Osteoblast (primary cell): ENCODE measurements around the gene PRIM2. TPM values are rescaled to one million over a fixed set of nuclear protein-coding genes. Genes with fewer than 3 reads are reported as not detected.
"Not testable (repeated sequence)": the region's sequence is repeated elsewhere in the genome, so short reads cannot be mapped to it uniquely, and the experiment has no call there.

Experiments
- DNase-seq: peaks from one replicate; pipeline ENCODE4 v3.0.0; 2011; ENCODE audit warnings: low spot score, mixed read lengths; ENCODE audit not compliant: insufficient read length; ENCODE audit errors: missing footprints
- H2AFZ ChIP-seq: 2 replicates; pipeline ENCODE4 v1.6.0; 2011; ENCODE audit warnings: mild to moderate bottlenecking, low read length
- H3K27ac ChIP-seq: 2 replicates; pipeline ENCODE4 v1.5.1; 2011; ENCODE audit warnings: mild to moderate bottlenecking, low read depth, low read length, moderate library complexity
- H3K27me3 ChIP-seq: 2 replicates; pipeline ENCODE4 v1.6.0; 2012; ENCODE audit warnings: mild to moderate bottlenecking, control low read depth, inconsistent platforms, low read length, moderate library complexity; ENCODE audit not compliant: insufficient read depth
- H3K36me3 ChIP-seq: 2 replicates; pipeline ENCODE4 v1.5.1; 2011; ENCODE audit warnings: mild to moderate bottlenecking, low read length, control low read depth, moderate library complexity; ENCODE audit not compliant: insufficient read depth
- H3K4me1 ChIP-seq: 2 replicates; pipeline ENCODE4 v1.5.1; 2011; ENCODE audit warnings: mild to moderate bottlenecking, low read length, control low read depth, moderate library complexity; ENCODE audit not compliant: insufficient read depth
- H3K4me2 ChIP-seq: 2 replicates; pipeline ENCODE4 v1.6.0; 2011; ENCODE audit warnings: mild to moderate bottlenecking, low read length; ENCODE audit not compliant: insufficient read depth
- H3K4me3 ChIP-seq: fragments of 200-600 bp; sonication (generic); 3 replicates; pipeline ENCODE4 v1.5.1; 2012; ENCODE audit warnings: mild to moderate bottlenecking, low read length, inconsistent platforms; ENCODE audit not compliant: insufficient read depth
- H3K79me2 ChIP-seq: 2 replicates; pipeline ENCODE4 v1.6.0; 2012; ENCODE audit warnings: mild to moderate bottlenecking, low read length, control low read depth, inconsistent platforms; ENCODE audit not compliant: insufficient read depth
- H3K9me3 ChIP-seq: 2 replicates; pipeline ENCODE4 v1.5.1; 2011; ENCODE audit warnings: low read depth, low read length, control low read depth
- H4K20me1 ChIP-seq: 2 replicates; pipeline ENCODE4 v1.6.0; 2012; ENCODE audit warnings: mild to moderate bottlenecking, low read length, control low read depth; ENCODE audit not compliant: insufficient read depth
- small RNA-seq: library from RNA; depleted of rRNA; stranded (forward); fragments of <200 nt; gene quantifications from one replicate; pipeline ENCODE3, GENCODE V24; 2012
- total RNA-seq: library from RNA; depleted of rRNA; stranded (reverse); fragments of >200 nt; gene quantifications from 2 replicates; pipeline ENCODE4 v1.2.3, GENCODE V29; 2012

Gene PRIM2
- total RNA-seq, 1 donor, result 30.0 TPM

GRCh38 chr6:57696382-57696781 is 379.0 kb downstream of the PRIM2 start:
- not testable (repeated sequence) for H2AFZ ChIP-seq, DNase-seq, H3K79me2 ChIP-seq, H3K36me3 ChIP-seq, H3K4me3 ChIP-seq, H4K20me1 ChIP-seq, H3K9me3 ChIP-seq, H3K4me2 ChIP-seq, H3K4me1 ChIP-seq, H3K27ac ChIP-seq, H3K27me3 ChIP-seq

Small RNAs within 50 kb of the gene (small RNA-seq; reads per million reads assigned to genes)
- gene MIR548U, result not detected

Other genes with a start within 250 kb of the PRIM2 start
- gene ZNF451, start 227.4 kb upstream of the PRIM2 start, total RNA-seq, result 65.1 TPM in 2 replicates
- 13.3 and 17.7 TPM in 2 replicates for gene BAG2, start 145.3 kb upstream of the PRIM2 start, total RNA-seq
- 74.0 and 82.2 TPM in 2 replicates for gene RAB23, start 95.3 kb upstream of the PRIM2 start, total RNA-seq